Stimulated activated CD4-positive, alpha-beta T cell treated with anti-CD3 and anti-CD28 coated beads, Interleukin-1b, Interleukin-23, amount 100 ng/mL, for 48 hours (primary cell): ENCODE measurements around the gene RALGAPA2.

Source experiments
- DNase-seq: peaks from one replicate; pipeline ENCODE4 v3.0.0-alpha.2; 2020

Gene RALGAPA2

DNA sequence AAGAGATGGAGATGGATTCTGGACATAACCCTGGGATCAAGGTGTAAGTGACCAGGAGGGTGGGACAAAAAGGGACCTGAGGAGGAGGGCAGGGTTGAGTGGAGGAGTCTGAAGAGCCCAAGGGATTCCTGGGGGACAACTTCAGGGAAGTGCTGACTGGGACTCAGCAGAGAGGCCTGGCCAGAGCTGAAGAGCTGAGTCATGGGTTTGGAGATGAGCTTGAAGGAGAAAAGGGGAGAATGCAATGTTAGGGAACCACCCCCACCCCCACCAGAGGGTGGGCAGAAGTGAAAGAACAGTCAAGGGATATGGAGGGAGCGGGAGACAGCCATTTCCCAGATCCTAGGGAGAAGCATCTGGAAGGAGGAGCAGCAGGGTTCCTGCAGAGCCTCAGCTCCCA lies 289.3 kb downstream of the RALGAPA2 start:
- DNase-seq = no peak

GRCh38 chr20:20417876-20418676 lies 294.4 kb downstream of the RALGAPA2 start:
- no peak for DNase-seq

GRCh38 chr20:20415321-20415720 lies 297.1 kb downstream of the RALGAPA2 start:
- DNase-seq = no peak

- DNase-seq = no peak
Observed at GRCh38 chr20:20414640-20415220, 297.7 kb downstream of the RALGAPA2 start.

- DNase-seq = no peak
Observed at GRCh38 chr20:20413810-20414281, 298.6 kb downstream of the RALGAPA2 start.

DNA sequence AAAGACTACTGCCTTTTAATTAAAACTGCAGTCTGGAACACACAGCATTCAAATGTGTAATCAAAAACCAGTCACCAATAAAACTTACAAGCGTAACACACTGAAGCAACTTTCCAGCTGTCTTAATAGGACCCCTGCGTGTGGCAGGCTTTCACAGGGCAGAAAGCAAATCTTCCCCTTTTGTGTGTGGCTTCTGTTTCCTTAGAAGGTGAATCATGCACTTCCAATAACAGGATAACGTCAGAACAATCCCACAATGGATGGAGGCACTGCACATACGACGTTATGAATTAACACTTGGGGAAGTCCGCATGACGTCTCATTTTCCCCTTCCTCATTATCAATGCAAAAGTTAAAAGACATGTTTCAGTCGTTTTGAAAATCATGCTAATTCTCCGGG lies 299.7 kb downstream of the RALGAPA2 start:
- DNase-seq = peak; percentile 50

DNA sequence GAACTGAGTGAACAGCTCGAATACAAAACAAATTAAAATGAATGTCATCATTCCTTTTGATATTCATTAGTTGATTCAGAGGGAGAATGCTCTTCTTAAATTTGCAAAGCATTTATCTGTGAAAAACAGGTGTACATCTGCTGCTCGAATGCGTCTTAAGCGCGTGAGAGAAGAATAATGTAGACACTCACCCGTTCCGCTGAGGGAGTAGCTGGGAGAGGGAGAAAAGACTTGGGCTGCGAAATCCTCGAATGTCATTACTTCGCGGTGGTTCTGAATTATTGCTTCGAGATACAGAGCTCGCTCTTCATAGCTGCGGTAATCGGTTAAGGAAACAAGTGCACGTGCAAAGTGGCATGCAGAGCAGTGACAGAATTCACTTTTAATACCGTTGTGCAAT lies 300.6 kb downstream of the RALGAPA2 start:
- DNase-seq = no peak

DNA sequence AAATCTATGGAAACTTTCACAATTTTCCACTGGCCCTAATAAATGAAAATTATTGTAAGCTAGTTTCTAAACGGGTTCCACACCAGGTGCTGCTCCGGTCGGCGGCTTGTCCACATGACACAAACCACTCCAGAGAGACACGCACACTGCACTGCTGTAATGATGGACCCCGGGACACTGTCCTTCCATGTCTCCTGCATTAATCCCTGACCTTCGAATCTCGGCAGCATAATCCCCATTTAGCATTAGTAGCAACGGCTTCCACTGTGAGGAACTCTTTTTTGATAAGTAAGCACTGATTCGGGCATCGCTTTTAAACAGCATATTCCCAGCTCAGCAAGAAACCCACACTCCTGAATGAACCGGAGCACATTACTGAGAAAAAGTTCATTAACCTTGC lies 301.0 kb downstream of the RALGAPA2 start:
- DNase-seq = no peak

DNA sequence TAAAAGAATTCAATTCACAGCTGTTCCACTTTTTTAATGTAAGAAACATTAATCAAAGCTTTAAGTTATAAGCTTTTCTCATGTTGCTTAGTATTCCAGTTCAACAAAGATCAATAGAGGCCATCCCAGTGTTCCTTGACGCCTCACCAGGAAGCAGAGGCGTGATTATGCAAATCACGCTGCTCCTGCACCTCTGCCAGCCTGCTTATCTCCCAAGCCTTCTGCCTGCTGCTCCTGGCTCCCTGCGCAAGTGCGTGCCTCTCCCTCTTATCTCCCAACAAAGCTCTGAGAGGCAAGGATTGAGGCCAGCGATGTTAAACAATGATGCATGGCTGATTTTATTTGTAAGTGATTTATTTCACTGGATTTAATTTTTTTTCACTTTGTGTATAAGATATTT lies 301.8 kb downstream of the RALGAPA2 start:
- no peak for DNase-seq

DNA sequence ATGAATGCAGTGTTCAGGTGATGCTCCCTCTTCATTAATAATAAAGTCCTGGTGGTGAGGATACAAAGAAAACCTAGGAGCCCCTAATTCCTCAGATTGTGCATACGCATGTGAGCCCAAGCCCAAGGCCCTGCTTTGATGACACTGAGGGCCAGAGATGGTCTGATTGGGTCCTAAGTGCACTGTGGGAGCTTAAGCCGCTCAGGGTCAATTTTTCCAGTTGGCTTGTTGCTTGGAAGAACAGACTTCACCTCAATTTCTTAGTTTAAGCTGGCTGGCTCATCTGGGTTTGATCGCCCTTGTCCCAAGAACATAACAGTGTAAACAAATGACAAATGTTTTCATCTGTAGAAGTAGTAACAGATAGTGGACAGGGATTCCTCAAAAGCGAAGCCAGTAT lies 303.1 kb downstream of the RALGAPA2 start:
- no peak for DNase-seq

GRCh38 chr20:20407891-20408805 lies 304.3 kb downstream of the RALGAPA2 start:
- no peak for DNase-seq

- DNase-seq = no peak
Observed at GRCh38 chr20:20406306-20406705, 306.1 kb downstream of the RALGAPA2 start.

- no peak for DNase-seq
Observed at GRCh38 chr20:20405623-20406022, 306.8 kb downstream of the RALGAPA2 start.

DNA sequence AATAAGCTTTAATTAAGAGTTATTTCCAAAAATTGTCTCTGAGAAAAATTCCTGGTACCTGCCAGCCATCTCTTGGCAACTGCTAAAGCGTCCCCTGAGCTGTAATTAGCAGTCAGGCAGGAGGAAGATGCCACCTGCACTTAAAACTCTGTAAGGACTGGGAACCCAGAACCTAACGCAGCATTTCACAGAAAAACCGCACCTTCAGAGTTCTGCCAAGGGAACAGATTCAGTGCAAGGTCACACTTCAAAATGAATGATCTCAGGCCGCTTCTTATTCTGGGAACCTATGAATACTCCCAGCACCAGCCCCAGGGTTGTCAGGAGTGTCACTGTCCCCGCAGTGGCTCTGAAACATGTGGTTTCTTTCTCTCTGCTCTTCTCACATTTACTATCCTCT lies 307.8 kb downstream of the RALGAPA2 start:
- DNase-seq = no peak

DNA sequence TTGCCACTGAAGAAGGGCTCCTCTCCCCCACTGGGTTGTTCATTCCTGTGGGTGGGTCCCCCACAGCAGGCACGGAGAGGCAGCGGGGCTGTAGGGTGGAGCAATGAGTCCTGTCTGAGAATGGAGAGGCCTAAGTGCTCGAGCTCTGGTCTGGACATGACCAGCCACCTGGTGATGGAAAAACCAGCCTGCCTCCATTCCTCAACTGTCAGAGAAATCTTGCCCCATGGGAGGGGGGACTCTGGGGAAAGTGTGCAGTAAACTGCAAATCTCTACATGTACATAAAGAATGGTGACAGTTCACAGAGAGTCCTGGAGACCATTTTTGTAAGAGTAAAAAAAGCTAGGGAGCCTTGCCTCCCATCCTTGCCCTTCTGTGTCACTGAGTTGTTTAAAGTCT lies 310.5 kb downstream of the RALGAPA2 start:
- no peak for DNase-seq

- no peak for DNase-seq
Observed at GRCh38 chr20:20399531-20400500, 312.6 kb downstream of the RALGAPA2 start.

DNA sequence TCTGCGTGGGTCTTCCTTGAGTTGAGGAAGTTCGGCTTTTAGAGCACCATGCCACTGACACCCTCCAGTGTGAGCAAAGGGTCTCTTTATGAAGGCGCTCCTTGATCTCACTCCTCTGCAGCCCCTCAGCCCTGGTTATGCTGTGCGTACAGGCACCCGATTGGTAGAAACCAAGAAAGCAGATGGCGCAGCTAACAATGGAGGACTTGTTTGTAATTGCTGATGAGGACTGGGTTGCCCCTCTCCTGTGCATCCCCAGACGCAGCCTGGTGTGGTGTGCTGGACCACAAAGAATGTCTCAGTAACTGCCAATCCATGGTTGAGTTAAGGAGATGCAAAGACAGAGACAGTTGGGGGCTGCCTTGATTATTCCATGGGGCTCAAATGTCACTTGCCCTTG lies 314.3 kb downstream of the RALGAPA2 start:
- DNase-seq = no peak

DNA sequence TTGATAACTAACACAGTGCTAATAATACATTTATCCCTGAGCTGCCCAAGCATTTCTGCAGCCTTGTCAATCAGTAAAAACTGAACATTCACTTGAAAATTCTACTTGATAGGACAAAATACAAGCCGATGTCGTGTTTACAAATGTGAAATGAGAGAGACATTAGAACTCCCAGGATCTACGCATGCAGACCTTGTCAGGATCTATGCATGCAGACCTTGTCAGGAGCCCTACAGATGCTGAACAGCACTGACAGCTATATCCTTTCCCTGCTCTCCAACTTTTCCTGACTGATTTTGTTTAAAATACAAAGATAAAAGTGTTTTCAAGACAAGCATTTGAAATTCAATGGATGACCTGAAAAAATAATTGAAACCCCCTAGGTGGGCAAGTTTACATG lies 315.6 kb downstream of the RALGAPA2 start:
- no peak for DNase-seq

DNA sequence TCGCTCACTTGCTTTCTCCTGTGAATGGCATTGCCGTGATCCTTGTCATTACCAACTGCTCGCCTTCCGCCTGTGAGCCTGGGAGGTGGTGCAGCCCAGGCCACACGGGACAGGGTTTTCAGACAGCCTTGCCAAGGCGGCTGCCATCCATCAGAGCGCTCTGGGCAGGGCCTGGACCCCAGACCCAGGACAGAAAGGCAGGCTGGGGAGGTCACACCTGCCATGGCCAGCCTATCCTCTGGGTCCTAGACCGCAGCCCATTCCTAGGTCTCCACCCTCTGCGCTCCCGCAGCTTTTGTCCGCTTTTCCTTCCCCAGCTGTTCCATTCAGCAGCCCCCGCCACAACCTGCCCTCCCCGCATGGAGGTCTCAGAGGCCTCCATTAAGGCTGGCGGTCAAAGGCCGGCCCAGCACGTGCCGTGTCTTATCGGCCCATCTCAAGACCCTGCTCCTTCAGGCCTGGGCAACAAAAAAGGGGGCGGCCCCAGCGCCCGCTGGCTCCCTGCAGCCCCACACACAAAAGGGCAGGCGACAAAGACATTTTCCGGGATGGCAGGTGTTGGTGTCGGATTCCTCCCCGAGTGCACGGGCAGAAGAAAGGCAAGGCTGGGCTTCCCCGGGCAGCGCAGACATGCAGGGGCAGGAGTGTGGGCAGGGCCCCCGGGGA lies 316.4 kb downstream of the RALGAPA2 start:
- no peak for DNase-seq

DNA sequence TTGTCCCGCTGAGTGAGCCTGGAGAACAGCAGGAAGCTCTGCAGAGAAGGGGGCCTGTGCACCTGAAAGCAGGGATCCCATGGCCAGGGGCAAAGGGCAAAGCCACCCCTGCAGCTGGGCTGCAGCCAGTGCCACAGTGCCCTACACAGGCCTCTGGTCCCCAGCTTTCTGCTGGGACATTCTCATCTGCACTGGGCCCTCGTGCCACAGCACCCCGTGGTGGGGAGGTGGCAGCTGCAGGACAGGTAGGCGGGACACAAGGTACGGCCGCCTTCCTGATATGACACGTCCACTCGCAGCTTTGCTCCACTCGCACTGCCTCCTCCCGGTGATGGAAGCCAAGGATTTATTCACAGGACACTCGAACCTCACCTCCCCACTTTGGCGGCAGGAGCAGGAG lies 317.4 kb downstream of the RALGAPA2 start:
- no peak for DNase-seq

GRCh38 chr20:20393207-20394120 lies 319.0 kb downstream of the RALGAPA2 start:
- DNase-seq = no peak
